ENCODE results near the gene STH.
A peak's percentile ranks its signal among the peaks of the same experiment; 100 is the strongest.
"Not testable (repeated sequence)": the region's sequence is repeated elsewhere in the genome, so short reads cannot be mapped to it uniquely, and the experiment has no call there.

Gene STH

GRCh38 chr17:45998987-45999899 is at the start of gene STH:
Gene STH, plus strand, starts transcription at chr17:45999250. Its CDS starts 30 bp downstream, at chr17:45999280.
- DNase-seq, result no peak

GRCh38 chr17:45949755-45950320 is 49.2 kb upstream of the STH start:
- DNase-seq, result no peak

- DNase-seq, result peak in 23 of 56 donors; percentile 4 to 70 (median 30)
Observed at GRCh38 chr17:45950888-45951287, 48.2 kb upstream of the STH start.

GRCh38 chr17:45951403-45951802 is 47.6 kb upstream of the STH start:
- DNase-seq, result peak in 1 of 56 donors; percentile 14

GRCh38 chr17:45951941-45952340 is 47.1 kb upstream of the STH start:
- no peak for DNase-seq

GRCh38 chr17:45952814-45953320 is 46.2 kb upstream of the STH start:
- no peak for DNase-seq

- peak in 2 of 56 donors; percentile 7 to 44 for DNase-seq
Observed at GRCh38 chr17:45953561-45953960, 45.5 kb upstream of the STH start.

GRCh38 chr17:45954914-45955313 is 44.1 kb upstream of the STH start:
- peak in 1 of 56 donors; percentile 21 for DNase-seq

- DNase-seq, result no peak
Observed at GRCh38 chr17:45955326-45955725, 43.7 kb upstream of the STH start.

GRCh38 chr17:45956090-45956489 is 43.0 kb upstream of the STH start:
- no peak for DNase-seq

GRCh38 chr17:45956746-45957145 is 42.3 kb upstream of the STH start:
- DNase-seq, result not testable (repeated sequence)

GRCh38 chr17:45958307-45958706 is 40.7 kb upstream of the STH start:
- DNase-seq, result peak in 2 of 56 donors; percentile 34 to 38

GRCh38 chr17:45958994-45959665 is 39.9 kb upstream of the STH start:
- DNase-seq, result no peak

- no peak for DNase-seq
Observed at GRCh38 chr17:45960311-45960710, 38.7 kb upstream of the STH start.

- DNase-seq, result no peak
Observed at GRCh38 chr17:45961206-45961605, 37.8 kb upstream of the STH start.

- DNase-seq, result no peak
Observed at GRCh38 chr17:45962221-45962972, 36.7 kb upstream of the STH start.

- no peak for DNase-seq
Observed at GRCh38 chr17:45963283-45963682, 35.8 kb upstream of the STH start.

- no peak for DNase-seq
Observed at GRCh38 chr17:45963889-45964288, 35.2 kb upstream of the STH start.

GRCh38 chr17:45964634-45965033 is 34.4 kb upstream of the STH start:
- no peak for DNase-seq

- no peak for DNase-seq
Observed at GRCh38 chr17:45965812-45966211, 33.2 kb upstream of the STH start.

- no peak for DNase-seq
Observed at GRCh38 chr17:45966606-45967280, 32.3 kb upstream of the STH start.

Data from nucleus accumbens (tissue), 56 donors.